IMR-90 (cell line): ENCODE measurements around the gene MGLL. TPM values are rescaled to one million over a fixed set of nuclear protein-coding genes. Genes with fewer than 3 reads are reported as not detected.

Source experiments
- ATAC-seq: fragments of 200-7000 bp; cut with Tn5 transposase; 2 replicates; pipeline ENCODE4 v1.9.1; 2020; ENCODE audit warnings: low read depth, mild to moderate bottlenecking, moderate library complexity
- BruUV-seq: library from RNA; stranded (reverse); fragments of 400-500 nt; replicated peaks from 2 replicates; lab custom pipeline; 2021; lab: Mats Ljungman, UMichigan
- CTCF ChIA-PET: fragments of 300-600 bp; formaldehyde crosslinking; extraction: SDS; loops from one replicate; lab custom pipeline; 2021; ENCODE audit warnings: antibody characterized with exemption; lab: Yijun Ruan, JAX
- POLR2A ChIA-PET: fragments of 300-600 bp; sonication (Branson Sonifier 250); formaldehyde crosslinking; loops from one replicate; lab custom pipeline; 2022; ENCODE audit warnings: antibody characterized with exemption; ENCODE audit not compliant: unreplicated experiment; lab: Charles Lee
- DNase-seq: peaks from one replicate; pipeline ENCODE4 v3.0.0; 2013
- H2AFZ ChIP-seq: replicated peaks from 2 replicates; pipeline ENCODE3; 2013; ENCODE audit warnings: low read length, mild to moderate bottlenecking; ENCODE audit not compliant: poor library complexity
- H2AK5ac ChIP-seq: 2 replicates; pipeline ENCODE4 v1.6.1; 2013; ENCODE audit warnings: low read depth, low read length, inconsistent platforms
- H2AK9ac ChIP-seq: replicated peaks from 2 replicates; pipeline ENCODE3; 2013; ENCODE audit warnings: mild to moderate bottlenecking, low read depth, low read length, moderate library complexity; ENCODE audit not compliant: poor library complexity
- H2BK120ac ChIP-seq: 2 replicates; pipeline ENCODE4 v1.6.1; 2013; ENCODE audit warnings: low read depth, low read length, inconsistent platforms
- H2BK15ac ChIP-seq: 3 replicates; pipeline ENCODE4 v1.6.1; 2013; ENCODE audit warnings: low read depth, low read length, inconsistent platforms
- H2BK20ac ChIP-seq: 2 replicates; pipeline ENCODE4 v1.6.1; 2013; ENCODE audit warnings: low read depth, mild to moderate bottlenecking, inconsistent platforms, low read length, moderate library complexity
- H2BK5ac ChIP-seq: 2 replicates; pipeline ENCODE4 v1.6.1; 2013; ENCODE audit warnings: mild to moderate bottlenecking, low read depth, low read length, inconsistent platforms; ENCODE audit not compliant: poor library complexity, severe bottlenecking
- H3K14ac ChIP-seq: replicated peaks from 2 replicates; pipeline ENCODE4 v1.6.1; 2013; ENCODE audit warnings: low read depth, low read length, inconsistent platforms
- H3K18ac ChIP-seq: 2 replicates; pipeline ENCODE4 v1.6.1; 2013; ENCODE audit warnings: low read depth, low read length, control low read depth
- H3K23ac ChIP-seq: 2 replicates; pipeline ENCODE4 v1.6.1; 2013; ENCODE audit warnings: low read depth, low read length, inconsistent platforms
- H3K27ac ChIP-seq: 2 replicates; pipeline ENCODE4 v1.5.1; 2013; ENCODE audit warnings: mild to moderate bottlenecking, control low read depth, low read length; ENCODE audit not compliant: insufficient read depth
- H3K27me3 ChIP-seq: 2 replicates; pipeline ENCODE4 v1.6.1; 2013; ENCODE audit warnings: low read length; ENCODE audit not compliant: control insufficient read depth, insufficient read depth
- H3K36me3 ChIP-seq: 2 replicates; pipeline ENCODE4 v1.6.1; 2013; ENCODE audit warnings: low read length, mixed read lengths; ENCODE audit not compliant: control insufficient read depth, insufficient read depth
- H3K4ac ChIP-seq: 2 replicates; pipeline ENCODE4 v1.6.1; 2013; ENCODE audit warnings: low read depth, low read length, inconsistent platforms
- H3K4me1 ChIP-seq: 2 replicates; pipeline ENCODE4 v1.6.1; 2013; ENCODE audit warnings: low read length, mixed read lengths; ENCODE audit not compliant: control insufficient read depth, insufficient read depth
- H3K4me2 ChIP-seq: 2 replicates; pipeline ENCODE4 v1.6.1; 2013; ENCODE audit warnings: low read depth, mild to moderate bottlenecking, control low read depth, low read length, moderate library complexity
- H3K4me3 ChIP-seq: 2 replicates; pipeline ENCODE4 v1.5.1; 2013; ENCODE audit warnings: low read depth, mild to moderate bottlenecking, control low read depth, low read length, moderate library complexity; ENCODE audit not compliant: insufficient read depth
- H3K56ac ChIP-seq: 2 replicates; pipeline ENCODE4 v1.6.1; 2013; ENCODE audit warnings: low read length, inconsistent platforms; ENCODE audit not compliant: insufficient read depth; ENCODE audit errors: extremely low read depth
- H3K79me1 ChIP-seq, 2 experiments: 2 replicates each; pipeline ENCODE4 v1.6.1; 2013; ENCODE audit warnings: low read length in 2 of 2, inconsistent platforms in 1 of 2, low read depth in 1 of 2
- H3K9ac ChIP-seq: 2 replicates; pipeline ENCODE4 v1.6.1; 2013; ENCODE audit warnings: low read depth, low read length, control low read depth
- H3K9me1 ChIP-seq: 2 replicates; pipeline ENCODE4 v1.6.1; 2013; ENCODE audit warnings: low read length, inconsistent platforms; ENCODE audit not compliant: insufficient read depth
- H3K9me3 ChIP-seq: 2 replicates; pipeline ENCODE4 v1.6.1; 2013; ENCODE audit warnings: low read length; ENCODE audit not compliant: control insufficient read depth, insufficient read depth
- H4K20me1 ChIP-seq: 2 replicates; pipeline ENCODE4 v1.6.1; 2013; ENCODE audit warnings: low read length, inconsistent platforms; ENCODE audit not compliant: insufficient read depth
- H4K5ac ChIP-seq: 2 replicates; pipeline ENCODE4 v1.6.1; 2013; ENCODE audit warnings: mild to moderate bottlenecking, low read depth, low read length, control low read depth
- H4K8ac ChIP-seq, 2 experiments: 2 replicates each; pipeline ENCODE4 v1.6.1; 2013; ENCODE audit warnings: low read depth in 2 of 2, low read length in 2 of 2, control low read depth in 1 of 2, inconsistent platforms in 1 of 2
- H4K91ac ChIP-seq: 2 replicates; pipeline ENCODE4 v1.6.1; 2013; ENCODE audit warnings: low read depth, low read length, inconsistent platforms; ENCODE audit not compliant: insufficient read depth
- CEBPB ChIP-seq: IDR thresholded peaks from 2 replicates; pipeline ENCODE4 v1.6.1; 2012; ENCODE audit warnings: low read depth, low read length, improper control_type of control experiment
- CHD1 ChIP-seq: IDR thresholded peaks from 2 replicates; pipeline ENCODE4 v1.6.1; 2012; ENCODE audit warnings: low read depth, low read length, improper control_type of control experiment
- FOS ChIP-seq: fragments of 150-350 bp; IDR thresholded peaks from 2 replicates; pipeline ENCODE4 v1.6.1; 2016; ENCODE audit warnings: low read depth, low read length
- MAFK ChIP-seq: IDR thresholded peaks from 2 replicates; pipeline ENCODE4 v1.6.1; 2012; ENCODE audit warnings: low read depth, low read length, improper control_type of control experiment
- MAZ ChIP-seq: IDR thresholded peaks from 2 replicates; pipeline ENCODE4 v1.6.1; 2012; ENCODE audit warnings: low read depth, mild to moderate bottlenecking, low read length, improper control_type of control experiment, moderate library complexity, borderline replicate concordance
- MXI1 ChIP-seq: IDR thresholded peaks from 2 replicates; pipeline ENCODE4 v1.6.1; 2012; ENCODE audit warnings: low read depth, mild to moderate bottlenecking, low read length, moderate library complexity, borderline replicate concordance
- NFE2L2 ChIP-seq: fragments of 150-350 bp; IDR thresholded peaks from 2 replicates; pipeline ENCODE4 v1.6.1; 2016; ENCODE audit warnings: low read depth, mild to moderate bottlenecking, low read length
- RAD21 ChIP-seq: IDR thresholded peaks from 2 replicates; pipeline ENCODE4 v1.6.1; 2012; ENCODE audit warnings: low read length, improper control_type of control experiment
- RCOR1 ChIP-seq: IDR thresholded peaks from 2 replicates; pipeline ENCODE4 v1.6.1; 2012; ENCODE audit warnings: mild to moderate bottlenecking, low read length, improper control_type of control experiment; ENCODE audit not compliant: insufficient replicate concordance
- RFX5 ChIP-seq: IDR thresholded peaks from 2 replicates; pipeline ENCODE4 v1.8.0; 2012; ENCODE audit warnings: low read depth, mild to moderate bottlenecking, low read length, moderate library complexity
- SMC3 ChIP-seq: fragments of 150-350 bp; IDR thresholded peaks from 2 replicates; pipeline ENCODE4 v1.6.1; 2016; ENCODE audit warnings: low read depth, mild to moderate bottlenecking, antibody characterized with exemption, low read length, moderate library complexity
- USF2 ChIP-seq: fragments of 150-350 bp; IDR thresholded peaks from 2 replicates; pipeline ENCODE4 v1.6.1; 2017; ENCODE audit warnings: mild to moderate bottlenecking, antibody characterized with exemption, low read length, low read depth
- WGBS, 2 experiments: methylation state at CpG; one replicate each; pipeline versions ENCODE4 v1.1.5 to v1.1.7; 2013; ENCODE audit warnings: missing lambda C conversion rate in 2 of 2; ENCODE audit not compliant: insufficient read length in 1 of 2; ENCODE audit errors: extremely low coverage in 2 of 2; 5-methylcytosine and 5-hydroxymethylcytosine counted together
- dilution Hi-C: fragments of 300-500 bp; cut with HindIII; formaldehyde crosslinking; loops from one replicate; pipeline ENCODE4 v1.14.3; 2018; ENCODE audit warnings: low sequenced_read_pairs; ENCODE audit not compliant: unreplicated experiment
- in situ Hi-C: fragments of 300-500 bp; cut with MboI; formaldehyde crosslinking; loops from 3 replicates; pipeline ENCODE4 v1.14.3; 2019; ENCODE audit warnings: low sequenced_read_pairs, inconsistent platforms, mixed read lengths
- intact Hi-C: fragments of 100-400 bp; cut with micrococcal nuclease; formaldehyde crosslinking; loops from 2 replicates; pipeline ENCODE4 v1.10.0; 2022
- polyA plus RNA-seq, 3 experiments: library from polyadenylated mRNA; depleted of rRNA; stranded (reverse); fragments of >200 nt; gene quantifications; 2 replicates each; pipeline ENCODE4 v1.2.3, GENCODE V29; 2012; ENCODE audit warnings: low replicate concordance in 1 of 3
- total RNA-seq: library from RNA; depleted of rRNA; stranded (reverse); fragments of >200 nt; gene quantifications from 2 replicates; pipeline ENCODE4 v1.2.3, GENCODE V29; 2012
- TF ChIP-seq, protein P1 (sequence below): fragments of 150-350 bp; IDR thresholded peaks from 2 replicates; pipeline ENCODE4 v1.6.1; 2016; ENCODE audit warnings: low read depth, mild to moderate bottlenecking, low read length, moderate library complexity, borderline replicate concordance

MGLL gene
- total and polyA plus RNA-seq, 2 of the 4 experiments (the other 2 are of a cell fraction): 23.7 to 60.6 TPM

DNA sequence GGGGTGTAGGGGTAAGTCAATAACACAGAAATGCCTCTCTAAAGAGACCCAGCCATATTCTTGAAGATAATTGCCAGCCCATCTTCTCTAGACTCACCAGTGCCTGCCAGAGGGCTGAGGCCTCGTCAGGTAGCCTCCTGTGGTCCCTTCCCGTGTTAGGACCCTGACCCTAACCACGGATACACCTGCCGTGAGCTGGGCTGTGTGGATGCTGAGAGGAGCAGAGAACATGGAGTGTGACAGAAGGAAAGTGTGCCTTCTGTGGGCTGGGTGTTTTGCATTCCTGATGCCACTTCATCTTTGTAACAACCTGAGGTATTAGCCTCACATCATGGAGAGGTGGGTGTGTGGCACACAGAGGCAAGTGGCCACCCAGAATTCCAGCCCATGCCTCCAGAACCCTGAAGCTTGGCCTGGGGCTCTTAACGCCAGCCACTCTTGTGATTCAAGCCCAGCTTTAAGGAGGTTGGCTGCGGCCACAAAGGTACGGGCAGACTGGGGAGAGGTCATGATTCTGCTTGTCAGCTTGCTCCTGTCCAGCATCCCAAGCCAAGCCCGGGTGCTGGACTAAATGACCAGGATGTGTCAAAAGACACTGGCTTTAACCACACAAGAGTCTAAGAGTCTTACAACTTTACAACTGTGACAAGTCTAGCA lies 170.7 kb downstream of the MGLL start:
- no peak for DNase-seq
- Histone ChIP-seq H2AK9ac (no peak overlapping the region), H2AFZ (peak overlapping the region; percentile 68), H3K27ac (no peak overlapping the region), H2BK120ac (no peak overlapping the region), H3K4me3 (no peak overlapping the region), H4K20me1 (no peaks in the 10 kb centered on the region; the same call in 1 of the 2 replicates), H3K14ac (no peak overlapping the region), H3K23ac (no peak overlapping the region), H3K4me2 (no peak overlapping the region), H3K36me3 (no peaks in the 10 kb centered on the region), H4K5ac (no peak overlapping the region), H2AK5ac (no peak overlapping the region), H3K18ac (no peak overlapping the region), H3K56ac (no peak overlapping the region), H3K4ac (no peak overlapping the region), H4K8ac (no peak overlapping the region), H2BK20ac (no peak overlapping the region), H3K9me1 (no peaks in the 10 kb centered on the region), H3K4me1 (peaks cover 6% of the 10 kb centered on the region), H3K9me3 (no peaks in the 10 kb centered on the region), H2BK15ac (no peak overlapping the region), H3K79me1 (no peaks in the 10 kb centered on the region), H3K9ac (no peak overlapping the region), H2BK5ac (no peak overlapping the region), H4K91ac (no peak overlapping the region), H3K27me3 (peaks cover 10% of the 10 kb centered on the region)
- no peak for ATAC-seq
- dilution Hi-C loops (no loop called here), in situ Hi-C loops (loop anchor here (10.0 kb wide), 1 partner anchor 313 kb away; no protein-coding TSS in a partner anchor), intact Hi-C loops (loop anchor here (1.0 to 5.0 kb wide), 5 partner anchors 39 to 481 kb away; partner anchors contain the start of gene SEC61A1)
- WGBS, 2 experiments: 93% methylated on average over 3 of the region's 8 CpGs; no CpG with 5 or more reads in 1 of the 2 experiments
- BruUV-seq: no TSS peak
- TF ChIP-seq CEBPB: no peak
- no peak for TF ChIP-seq RFX5
- no peak for TF ChIP-seq MXI1
- TF ChIP-seq MAFK: no peak
- TF ChIP-seq FOS: no peak
- TF ChIP-seq, protein P1, sequence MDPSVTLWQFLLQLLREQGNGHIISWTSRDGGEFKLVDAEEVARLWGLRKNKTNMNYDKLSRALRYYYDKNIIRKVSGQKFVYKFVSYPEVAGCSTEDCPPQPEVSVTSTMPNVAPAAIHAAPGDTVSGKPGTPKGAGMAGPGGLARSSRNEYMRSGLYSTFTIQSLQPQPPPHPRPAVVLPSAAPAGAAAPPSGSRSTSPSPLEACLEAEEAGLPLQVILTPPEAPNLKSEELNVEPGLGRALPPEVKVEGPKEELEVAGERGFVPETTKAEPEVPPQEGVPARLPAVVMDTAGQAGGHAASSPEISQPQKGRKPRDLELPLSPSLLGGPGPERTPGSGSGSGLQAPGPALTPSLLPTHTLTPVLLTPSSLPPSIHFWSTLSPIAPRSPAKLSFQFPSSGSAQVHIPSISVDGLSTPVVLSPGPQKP: no peak
- TF ChIP-seq MAZ: no peak
- TF ChIP-seq RAD21: no peak
- no peak for TF ChIP-seq USF2
- no peak for TF ChIP-seq SMC3
- no peak for TF ChIP-seq CHD1
- no peak for TF ChIP-seq RCOR1
- TF ChIP-seq NFE2L2: no peak
- CTCF ChIA-PET: interaction anchor here (1.6 kb wide), 1 partner anchor 308 kb away, joined by 5 read pairs; no protein-coding TSS in a partner anchor
- POLR2A ChIA-PET: no interaction called here
